NCI-H345 treated with DMSO at 0.1 percent for 48 hours (cell line): ENCODE results near the gene CHRNA5.
A peak's percentile ranks its signal among the peaks of the same experiment; 100 is the strongest.
"Not testable (repeated sequence)": the region's sequence is repeated elsewhere in the genome, so short reads cannot be mapped to it uniquely, and the experiment has no call there.

Experiments used
- DNase-seq: peaks from one replicate; lab custom pipeline; 2025; ENCODE audit not compliant: unreplicated experiment; lab: John Stamatoyannopoulos, UW

The CHRNA5 gene

DNA sequence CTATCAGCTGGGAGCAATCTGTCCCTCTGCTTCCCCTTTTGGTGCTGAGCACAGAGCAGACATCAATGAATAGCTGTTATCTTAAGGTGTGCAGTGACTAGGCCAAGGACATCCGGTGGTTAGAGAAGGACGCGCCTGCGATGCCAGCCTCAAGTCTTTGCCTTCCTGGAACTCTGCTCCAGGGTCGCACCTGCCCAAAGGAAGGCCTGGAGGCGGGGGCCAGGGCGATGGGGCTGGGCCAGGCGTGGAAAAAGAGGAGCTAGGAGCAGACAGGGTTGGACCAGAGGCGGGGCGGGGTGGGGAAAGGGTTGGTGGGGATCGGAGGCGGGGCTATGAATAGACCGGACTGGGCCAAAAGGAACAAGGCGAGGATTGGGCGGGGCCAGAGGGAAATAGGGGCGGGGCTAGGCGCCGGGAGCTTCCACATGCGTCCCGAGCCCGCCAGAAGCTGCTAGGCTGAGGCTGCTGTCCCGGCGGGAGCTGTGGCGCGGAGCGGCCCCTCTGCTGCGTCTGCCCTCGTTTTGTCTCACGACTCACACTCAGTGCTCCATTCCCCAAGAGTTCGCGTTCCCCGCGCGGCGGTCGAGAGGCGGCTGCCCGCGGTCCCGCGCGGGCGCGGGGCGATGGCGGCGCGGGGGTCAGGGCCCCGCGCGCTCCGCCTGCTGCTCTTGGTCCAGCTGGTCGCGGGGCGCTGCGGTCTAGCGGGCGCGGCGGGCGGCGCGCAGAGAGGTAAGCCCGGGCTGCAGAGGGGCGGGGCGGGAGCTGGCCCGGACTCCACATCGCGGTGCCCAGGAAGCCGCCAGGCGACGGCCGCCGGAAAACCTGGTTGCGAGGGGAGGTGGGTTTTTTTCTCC, at the start of gene CHRNA5:
Gene CHRNA5 (plus strand): TSS at position 424 of the 854 bp plus-strand sequence. CDS start 200 bp downstream, at position 624.
- DNase-seq: peak; percentile 82

DNA sequence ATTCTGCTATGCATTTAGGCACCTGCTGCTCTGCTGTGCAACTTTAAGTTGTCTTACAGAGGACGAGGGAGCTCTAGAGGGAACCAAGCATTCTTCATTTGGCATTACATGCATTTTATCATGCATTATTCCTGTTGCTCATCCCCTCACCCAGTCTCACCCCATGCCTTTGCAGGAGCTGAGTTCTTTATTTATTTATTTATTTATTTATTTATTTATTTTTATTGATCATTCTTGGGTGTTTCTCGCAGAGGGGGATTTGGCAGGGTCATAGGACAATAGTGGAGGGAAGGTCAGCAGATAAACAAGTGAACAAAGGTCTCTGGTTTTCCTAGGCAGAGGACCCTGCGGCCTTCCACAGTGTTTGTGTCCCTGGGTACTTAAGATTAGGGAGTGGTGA, 45.3 kb upstream of the CHRNA5 start:
- not testable (repeated sequence) for DNase-seq

DNA sequence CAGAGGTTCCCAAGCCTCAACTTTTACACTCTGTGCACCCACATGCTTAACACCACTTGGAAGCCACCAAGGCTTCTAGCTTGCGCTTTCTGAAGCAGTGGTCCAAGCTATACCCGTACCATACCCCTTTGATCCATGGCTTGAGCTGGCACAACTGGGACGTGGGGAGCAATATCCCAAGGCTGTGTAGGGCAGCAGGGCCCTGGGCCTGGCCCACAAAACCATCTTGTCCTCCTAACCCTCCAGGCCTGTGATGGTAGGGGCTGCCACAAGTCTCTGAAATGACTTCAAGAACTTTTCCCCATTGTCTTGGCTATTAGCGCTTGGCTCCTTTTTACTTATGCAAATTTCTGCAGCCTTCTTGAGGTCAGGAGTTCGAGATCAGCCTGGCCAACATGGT, 41.1 kb upstream of the CHRNA5 start:
- no peak for DNase-seq

DNA sequence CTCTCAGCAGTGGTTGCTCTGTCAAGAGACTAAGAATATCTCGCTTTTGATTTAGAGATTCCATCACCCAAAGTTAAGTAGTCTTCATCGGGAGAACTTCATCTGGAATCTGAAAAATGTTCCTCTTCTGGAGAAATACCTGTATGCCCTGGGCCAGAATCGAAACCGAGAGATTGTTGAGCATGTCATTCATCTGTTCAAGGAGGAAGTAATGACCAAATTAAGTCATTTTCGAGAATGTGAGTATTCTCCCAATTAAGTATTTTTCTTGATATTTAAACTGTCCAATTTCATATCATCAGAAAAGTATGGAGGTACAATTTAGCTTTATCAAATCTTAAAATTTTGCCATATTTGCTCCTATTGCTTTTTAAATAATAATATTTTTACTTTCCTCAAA, 38.0 kb upstream of the CHRNA5 start:
- DNase-seq: no peak

DNA sequence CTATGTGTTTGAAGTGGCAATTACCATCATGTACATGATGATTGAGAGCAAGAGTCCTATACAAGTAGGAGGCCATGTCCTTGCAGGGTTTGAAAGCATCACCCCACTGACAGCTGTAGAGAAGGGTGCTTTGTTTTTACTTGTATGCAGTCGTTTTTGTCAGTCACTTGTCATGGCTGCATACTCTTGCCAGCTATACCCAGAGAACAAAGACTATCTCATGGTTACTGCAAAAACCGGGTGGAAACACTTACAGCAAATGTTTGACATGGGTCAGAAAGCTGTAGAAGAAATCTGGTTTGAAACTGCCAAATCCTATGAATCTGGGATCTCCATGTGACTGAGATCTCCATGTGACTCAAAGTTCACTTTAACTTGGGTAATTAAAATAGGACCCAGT, 32.0 kb upstream of the CHRNA5 start:
- DNase-seq: no peak

DNA sequence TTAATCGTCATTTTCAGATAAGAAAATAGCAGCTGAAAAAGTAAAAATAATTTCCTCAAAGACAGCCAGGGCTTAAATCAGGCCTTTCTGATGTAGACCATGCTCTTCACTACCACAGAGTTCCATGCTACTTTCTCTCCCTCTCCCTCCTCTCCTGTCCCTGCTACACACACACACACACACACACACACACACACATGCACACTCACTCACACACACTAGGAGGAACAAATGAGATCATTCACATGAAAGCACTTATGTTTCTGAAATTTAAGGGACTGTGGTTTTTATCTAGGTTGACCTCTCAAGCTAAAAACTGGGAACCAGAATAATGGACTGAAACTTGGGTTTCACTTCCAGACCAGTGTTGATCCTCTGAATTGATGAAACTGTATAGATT, 29.2 kb upstream of the CHRNA5 start:
- DNase-seq: no peak

DNA sequence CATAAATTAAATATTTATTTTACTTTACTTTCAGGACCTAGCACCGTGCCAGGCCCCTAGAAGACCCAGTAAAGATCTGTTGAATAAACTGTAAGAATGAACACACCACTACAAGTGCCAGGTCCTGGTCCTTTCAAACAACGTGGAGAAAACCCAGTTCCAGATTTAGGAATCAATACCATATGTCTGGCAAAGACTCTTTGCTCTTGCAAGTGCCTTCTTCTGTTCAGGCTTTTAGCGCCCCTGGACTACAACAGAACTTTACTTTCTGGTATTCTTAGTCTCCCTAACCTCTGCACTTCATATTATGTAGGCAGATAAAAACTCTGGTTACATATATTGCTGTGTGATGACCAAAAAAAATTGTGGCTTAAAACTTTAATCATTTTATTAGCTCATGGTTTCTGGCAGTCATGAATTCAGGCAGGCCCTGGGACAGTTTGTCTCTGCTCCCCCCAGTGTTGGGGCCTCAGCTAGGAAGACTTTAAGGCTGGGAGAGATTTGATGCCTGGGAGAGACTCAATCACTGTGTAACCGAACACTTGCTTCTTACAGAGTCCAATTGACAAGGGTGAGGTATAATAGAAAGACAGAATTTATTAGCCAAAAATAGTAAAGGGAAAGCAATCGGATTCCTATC, 27.9 kb upstream of the CHRNA5 start:
- DNase-seq: no peak

DNA sequence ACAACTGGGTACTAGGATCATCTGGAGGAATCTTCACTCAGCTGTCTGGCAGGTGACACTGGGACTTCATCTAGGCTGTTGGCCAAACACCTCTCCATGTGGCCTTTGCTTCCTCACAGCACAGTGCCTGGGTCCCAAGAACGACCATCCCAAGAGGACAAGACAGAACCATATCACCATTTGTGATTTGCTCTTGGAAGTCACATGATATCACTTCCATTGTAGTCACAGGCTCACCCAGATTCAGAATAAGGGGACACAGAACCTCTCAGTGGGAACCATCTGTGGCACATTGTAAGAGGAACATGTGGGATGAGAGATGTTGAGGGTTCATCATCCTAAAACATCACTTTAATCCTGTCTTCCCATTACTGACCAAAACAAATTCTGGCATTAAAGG, 27.0 kb upstream of the CHRNA5 start:
- no peak for DNase-seq

DNA sequence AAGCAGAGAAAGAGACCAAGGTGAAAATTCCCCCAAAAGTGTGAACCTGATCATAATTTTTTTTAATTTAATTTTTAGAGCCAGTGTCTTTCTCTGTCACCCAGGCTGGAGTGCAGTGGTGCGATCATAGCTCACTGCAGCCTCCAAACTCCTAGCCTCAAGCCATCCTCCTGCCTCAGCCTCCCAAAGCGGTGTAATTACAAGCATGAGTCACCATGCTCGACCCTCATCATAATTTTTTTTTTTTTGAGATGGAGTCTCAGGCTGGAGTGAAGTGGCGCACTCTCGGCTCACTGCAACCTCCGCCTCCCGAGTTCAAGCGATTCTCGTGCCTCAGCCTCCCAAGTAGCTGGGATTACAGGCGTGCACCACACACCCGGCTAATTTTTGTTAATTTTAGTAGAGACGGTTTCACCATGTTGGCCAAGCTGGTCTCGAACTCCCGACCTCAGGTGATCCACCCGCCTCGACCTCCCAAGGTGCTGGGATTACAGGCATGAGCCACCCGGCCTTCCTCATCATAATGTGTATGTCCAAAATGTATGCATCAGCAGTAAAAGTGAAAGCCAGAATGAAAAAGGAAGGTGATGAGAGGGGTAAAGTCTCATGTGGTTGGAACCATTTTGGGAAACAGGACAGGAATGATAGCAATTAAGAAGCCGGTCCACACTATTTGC, 25.7 kb upstream of the CHRNA5 start:
- DNase-seq: not testable (repeated sequence)

DNA sequence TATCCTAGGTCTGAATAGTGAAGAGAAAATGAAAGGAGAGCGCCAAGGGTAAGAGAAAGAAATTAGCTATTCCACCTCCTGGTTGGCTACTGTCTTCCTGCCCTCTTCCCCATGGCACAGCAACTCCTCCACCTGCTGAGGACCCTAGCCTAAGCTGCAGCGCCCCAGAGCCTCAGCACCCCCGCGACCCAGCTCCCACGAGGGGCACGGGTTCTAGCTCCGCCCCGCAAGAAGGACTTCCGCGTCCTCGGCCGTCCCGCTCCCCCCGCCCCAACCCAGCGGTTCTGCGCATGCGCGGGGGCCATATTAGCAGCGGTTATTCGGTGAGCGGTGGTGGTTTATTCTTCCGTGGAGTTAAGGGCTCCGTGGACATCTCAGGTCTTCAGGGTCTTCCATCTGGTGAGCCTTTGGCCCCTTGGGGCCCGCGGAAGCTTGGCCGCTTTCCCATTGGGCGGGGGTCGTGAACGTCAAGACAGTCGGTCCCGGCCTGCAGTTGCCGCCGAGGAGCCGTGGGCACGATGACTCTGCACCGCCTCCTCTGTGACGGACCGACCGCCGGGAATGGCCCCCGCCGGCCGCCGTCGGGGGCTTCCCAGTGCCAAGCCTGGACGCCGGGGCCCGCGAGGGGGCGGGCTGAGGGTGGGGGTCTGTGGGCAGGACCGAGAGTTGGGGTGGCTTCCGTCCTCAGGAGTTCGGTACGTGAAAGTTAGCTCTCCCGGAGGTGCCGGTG, 25.0 kb upstream of the CHRNA5 start, which contains the start of gene PSMA4:
Gene PSMA4 (plus strand): TSS at position 304 of the 730 bp plus-strand sequence. CDS start 1,484 bp downstream, outside the sequence.
- DNase-seq: peak; percentile 53

DNA sequence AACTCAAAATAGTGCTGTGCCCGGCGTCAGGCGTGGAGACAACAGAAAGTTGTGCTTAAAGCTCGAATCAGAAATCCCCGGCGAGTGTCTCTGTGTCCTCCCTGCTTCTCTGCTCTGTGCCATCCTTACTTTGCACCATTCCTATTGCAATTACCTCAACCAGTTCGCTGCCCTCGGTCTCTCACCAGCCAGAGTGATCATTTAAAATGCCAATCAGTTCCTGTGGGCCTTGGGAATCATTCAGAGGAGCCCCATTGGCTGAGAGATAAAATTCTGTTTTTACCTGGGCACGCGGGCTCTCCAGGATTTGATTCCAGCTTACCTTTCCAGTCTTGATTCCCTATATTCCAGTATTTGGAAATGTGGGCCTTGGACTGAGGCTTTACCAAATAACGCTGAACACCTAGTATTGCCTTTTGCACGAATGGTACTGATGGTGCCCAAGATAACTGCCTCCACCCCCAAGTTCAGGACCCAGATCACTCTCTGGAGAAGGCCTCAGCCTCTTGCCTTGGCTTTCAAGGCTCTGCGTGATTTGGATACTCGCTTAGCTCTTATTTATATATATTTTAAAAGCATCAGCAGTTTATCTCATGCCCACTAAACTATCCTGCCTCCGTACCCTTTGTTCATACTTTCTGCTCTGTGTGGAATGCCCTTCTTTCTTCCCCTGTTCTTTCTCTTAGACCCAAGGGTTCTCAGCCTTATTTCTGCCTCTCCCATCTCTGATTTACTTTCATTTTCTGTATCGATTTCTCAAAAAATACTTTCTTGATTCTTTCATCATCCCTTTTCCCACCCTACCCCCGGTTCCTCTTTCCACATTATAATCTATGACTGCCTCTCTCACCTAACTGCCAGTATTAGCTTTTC, 24.2 kb upstream of the CHRNA5 start:
- no peak for DNase-seq

DNA sequence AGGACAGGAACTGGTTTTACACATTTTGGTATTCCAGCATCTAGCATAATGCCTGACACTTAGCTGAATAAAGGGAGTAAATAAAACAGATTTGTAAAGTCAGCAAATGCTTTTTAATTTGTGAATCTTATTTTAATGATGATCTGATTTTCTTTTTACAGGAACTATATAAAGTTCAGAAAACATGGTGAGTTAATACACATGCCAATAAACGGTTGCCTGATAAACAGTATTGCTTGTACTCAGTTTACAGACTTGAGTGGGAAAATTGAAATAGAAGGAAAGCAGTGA, 23.6 kb upstream of the CHRNA5 start:
- DNase-seq: no peak

DNA sequence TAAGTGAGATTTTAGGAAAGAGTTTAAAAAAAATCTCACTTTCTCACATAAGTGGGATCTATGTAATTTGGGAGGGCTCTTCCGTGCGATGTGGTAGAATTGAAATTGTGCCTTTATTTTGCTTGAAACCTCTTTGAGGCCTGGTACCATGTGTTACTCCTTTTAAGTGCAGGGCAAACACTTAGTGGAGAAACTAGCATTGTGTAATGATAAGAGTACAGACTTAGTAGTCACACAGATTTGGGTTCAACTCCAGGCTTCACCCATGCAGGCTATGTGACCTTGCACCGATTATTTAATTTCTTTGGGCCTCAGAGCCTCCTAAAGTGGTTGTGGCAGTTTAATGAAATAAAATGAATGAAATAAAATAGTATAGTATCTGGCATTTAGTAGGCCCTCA, 22.7 kb upstream of the CHRNA5 start:
- no peak for DNase-seq

DNA sequence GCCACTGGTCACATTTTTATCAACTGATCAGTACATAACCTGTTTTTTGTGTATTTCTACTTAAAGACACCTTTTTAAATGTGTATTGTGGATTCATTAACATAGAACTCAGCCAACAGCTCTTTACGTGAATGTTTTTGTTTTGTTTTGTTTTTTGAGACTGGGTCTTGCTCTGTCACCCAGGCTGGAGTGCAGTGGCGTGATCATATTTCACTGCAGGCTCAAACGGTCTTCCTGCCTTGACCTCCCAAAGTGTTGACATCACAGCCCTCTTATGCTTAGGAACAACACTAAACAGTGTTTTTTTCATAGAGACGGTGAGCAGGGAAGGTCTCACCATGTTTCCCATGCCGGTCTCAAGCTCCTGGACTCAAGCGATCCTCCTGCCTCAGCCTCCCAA, 15.1 kb upstream of the CHRNA5 start:
- DNase-seq: no peak

DNA sequence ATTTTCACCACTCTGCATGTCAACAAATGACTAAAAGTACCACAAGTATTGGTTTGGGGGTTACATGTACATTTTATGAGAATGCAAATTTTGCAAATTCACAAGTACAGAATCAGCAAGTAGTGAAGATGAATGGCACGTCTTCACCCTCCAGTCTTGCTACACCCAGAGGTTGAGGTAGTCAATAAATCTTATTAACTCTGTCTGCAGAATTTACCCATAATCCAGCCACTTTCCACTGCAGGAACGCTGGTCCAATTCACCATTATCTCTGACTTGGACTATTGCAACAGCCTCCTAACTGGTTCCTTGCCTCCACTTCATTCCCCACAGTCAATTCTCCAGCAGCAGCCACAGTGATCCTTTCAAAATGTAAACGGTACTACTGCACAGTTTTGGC, 14.5 kb upstream of the CHRNA5 start:
- no peak for DNase-seq

DNA sequence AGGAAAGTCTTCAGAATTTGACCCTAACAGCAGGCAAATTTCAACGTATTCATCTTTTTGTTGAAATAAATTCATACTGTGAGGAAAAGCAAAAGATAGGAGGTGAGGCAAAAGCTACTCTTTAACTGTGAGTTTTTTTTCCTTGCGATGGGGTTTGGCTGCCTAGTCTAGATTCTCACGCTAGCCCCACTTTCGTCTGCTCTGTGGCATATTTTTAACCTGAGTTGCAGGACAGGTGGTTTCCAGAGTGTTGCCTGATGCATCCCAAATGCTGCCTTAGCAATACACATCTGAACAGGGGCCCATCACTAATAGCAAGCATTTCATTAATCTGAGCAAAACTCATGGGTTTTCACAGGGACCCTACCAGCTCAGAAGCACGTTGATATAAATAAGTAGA, 13.4 kb upstream of the CHRNA5 start:
- no peak for DNase-seq

DNA sequence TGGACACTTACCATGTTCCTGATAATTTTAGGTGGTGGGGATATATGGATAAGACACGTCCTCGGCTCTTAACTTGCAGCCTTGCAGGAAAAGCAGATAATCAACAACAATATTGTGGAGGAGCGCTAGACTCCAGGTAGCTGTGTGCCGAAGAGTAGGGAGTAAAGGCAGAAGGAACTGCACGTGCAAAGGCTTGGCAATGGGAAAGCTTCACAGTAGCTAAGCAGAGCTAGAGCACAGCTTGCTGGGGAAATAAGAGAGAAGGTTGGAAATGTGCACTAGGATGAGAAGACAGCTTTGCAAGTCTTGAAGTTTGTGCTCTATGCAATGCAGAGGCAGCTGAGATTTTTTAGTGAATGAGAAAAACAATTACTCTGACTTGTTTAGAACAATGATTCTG, 12.7 kb upstream of the CHRNA5 start:
- no peak for DNase-seq

DNA sequence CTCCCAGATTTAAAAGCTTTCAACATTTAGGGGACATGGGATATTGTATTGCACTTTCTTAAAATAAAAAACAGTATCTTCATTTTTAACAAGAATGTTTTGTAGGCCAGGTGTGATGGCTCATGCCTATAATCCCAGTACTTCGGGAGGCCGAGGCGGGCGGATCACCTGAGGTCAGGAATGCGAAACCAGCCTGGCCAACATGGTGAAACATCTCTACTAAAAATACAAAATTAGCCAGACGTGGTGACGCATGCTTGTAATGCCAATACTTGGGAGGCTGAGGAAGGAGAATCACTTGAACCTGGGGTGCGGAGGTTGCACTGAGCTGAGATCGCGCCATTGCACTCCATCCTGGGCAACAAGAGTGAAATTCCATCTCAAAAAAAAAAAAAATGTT, 5.1 kb upstream of the CHRNA5 start:
- not testable (repeated sequence) for DNase-seq

DNA sequence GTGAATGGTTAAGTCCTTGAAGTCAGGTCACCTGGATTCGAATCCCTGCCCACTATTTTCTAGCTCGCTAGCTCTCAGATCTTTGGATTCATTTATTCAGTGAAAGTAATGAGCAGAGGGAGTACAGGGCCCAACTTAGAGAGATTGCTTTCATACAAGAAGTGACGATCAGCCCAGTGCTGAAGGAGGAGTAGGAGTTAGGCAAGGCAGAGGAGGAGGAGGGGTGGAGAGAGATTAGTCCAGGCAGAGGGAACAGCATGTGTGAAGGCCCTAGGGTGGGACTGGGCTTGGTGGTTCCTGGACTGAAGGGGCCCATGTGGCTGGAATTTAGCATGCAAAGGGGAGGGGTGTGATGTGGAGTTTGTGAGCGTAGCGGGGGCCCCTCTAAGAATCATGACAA, 3.8 kb upstream of the CHRNA5 start:
- no peak for DNase-seq

DNA sequence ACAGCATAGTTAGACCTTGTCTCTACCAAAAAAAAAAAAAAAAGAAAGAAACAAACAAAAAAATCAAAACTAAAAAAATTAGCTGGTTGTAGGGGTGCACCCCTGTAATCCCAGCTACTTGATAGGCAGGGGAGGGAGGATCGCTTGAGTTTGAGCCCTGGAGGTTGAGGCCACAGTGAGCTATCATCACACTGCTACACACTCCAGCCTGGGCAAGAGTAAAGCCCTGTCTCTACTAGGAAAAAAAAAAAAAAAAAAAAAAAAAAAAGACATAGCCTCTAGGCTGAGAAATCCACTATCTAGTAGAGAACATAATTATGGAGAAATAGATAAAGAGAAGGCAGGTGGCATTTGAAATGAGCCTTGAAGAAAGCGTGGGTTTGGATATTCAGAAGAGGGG, 2.2 kb upstream of the CHRNA5 start:
- no peak for DNase-seq

DNA sequence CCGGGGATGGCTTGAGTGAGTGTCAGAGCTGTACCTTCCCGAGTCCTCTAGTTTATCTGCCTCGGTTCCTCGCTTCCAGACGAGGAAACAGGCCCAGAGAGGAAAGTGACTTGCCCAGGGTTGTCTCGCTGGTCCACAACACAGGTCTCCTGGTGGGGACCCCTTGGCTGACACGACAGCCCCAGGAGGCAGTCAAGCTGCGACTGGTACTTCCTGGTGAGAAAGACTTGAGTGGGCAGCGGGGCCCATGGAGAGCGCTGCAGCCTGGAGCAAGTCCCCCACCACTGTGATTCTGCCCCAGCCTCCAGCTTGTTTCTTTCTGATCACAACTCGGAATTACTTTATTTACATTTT, 600 bp upstream of the CHRNA5 start:
- no peak for DNase-seq
